Measurements from ENCODE around the gene PRDX2. TPM values are rescaled to one million over a fixed set of nuclear protein-coding genes. Genes with fewer than 3 reads are reported as not detected.

Gene PRDX2
- total and polyA plus RNA-seq, 2 experiments from 2014 or later: 497 to 581 TPM

GRCh38 chr19:12759686-12760085 is 41.9 kb downstream of the PRDX2 start:
- Histone ChIP-seq H3K27ac (no peak overlapping the region), H3K9me3 (ENCODE audit: low read depth) (no peaks in the 10 kb centered on the region), H3K9me2 (replicated peaks; ENCODE audit: insufficient read depth) (no peaks in the 10 kb centered on the region), H3K36me3 (replicated peaks; ENCODE audit: insufficient read depth, low read depth) (no peaks in the 10 kb centered on the region), H3K4me2 (no peak overlapping the region), H2AFZ (no peak overlapping the region), H3K4me3 (no peak overlapping the region), H3K4me1 (ENCODE audit: insufficient read depth) (peaks cover 6% of the 10 kb centered on the region), H3K27me3 (no peaks in the 10 kb centered on the region), H3K79me2 (no peaks in the 10 kb centered on the region), H4K20me1 (ENCODE audit: insufficient read depth, poor library complexity, severe bottlenecking) (no peaks in the 10 kb centered on the region)
- TF ChIP-seq, protein P1, sequence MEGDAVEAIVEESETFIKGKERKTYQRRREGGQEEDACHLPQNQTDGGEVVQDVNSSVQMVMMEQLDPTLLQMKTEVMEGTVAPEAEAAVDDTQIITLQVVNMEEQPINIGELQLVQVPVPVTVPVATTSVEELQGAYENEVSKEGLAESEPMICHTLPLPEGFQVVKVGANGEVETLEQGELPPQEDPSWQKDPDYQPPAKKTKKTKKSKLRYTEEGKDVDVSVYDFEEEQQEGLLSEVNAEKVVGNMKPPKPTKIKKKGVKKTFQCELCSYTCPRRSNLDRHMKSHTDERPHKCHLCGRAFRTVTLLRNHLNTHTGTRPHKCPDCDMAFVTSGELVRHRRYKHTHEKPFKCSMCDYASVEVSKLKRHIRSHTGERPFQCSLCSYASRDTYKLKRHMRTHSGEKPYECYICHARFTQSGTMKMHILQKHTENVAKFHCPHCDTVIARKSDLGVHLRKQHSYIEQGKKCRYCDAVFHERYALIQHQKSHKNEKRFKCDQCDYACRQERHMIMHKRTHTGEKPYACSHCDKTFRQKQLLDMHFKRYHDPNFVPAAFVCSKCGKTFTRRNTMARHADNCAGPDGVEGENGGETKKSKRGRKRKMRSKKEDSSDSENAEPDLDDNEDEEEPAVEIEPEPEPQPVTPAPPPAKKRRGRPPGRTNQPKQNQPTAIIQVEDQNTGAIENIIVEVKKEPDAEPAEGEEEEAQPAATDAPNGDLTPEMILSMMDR (IDR thresholded peaks at IDR 0.05; ENCODE audit: poor library complexity): no peak
- TF ChIP-seq EZH2 (IDR thresholded peaks at IDR 0.05; ENCODE audit: borderline replicate concordance) (no peak), EZH2phosphoT487 (IDR thresholded peaks at IDR 0.05; ENCODE audit: low read depth, severe bottlenecking, unreplicated experiment) (no peak)
- no peak for DNase-seq (ENCODE audit: low spot score)
- WGBS (ENCODE audit: low lambda C conversion rate, missing lambda C conversion rate): 93% methylated on average over 6 of the region's 6 CpGs

GRCh38 chr19:12757544-12758274 is 43.9 kb downstream of the PRDX2 start:
- Histone ChIP-seq H3K4me2 (peak overlapping the region; percentile 88), H3K4me1 (ENCODE audit: insufficient read depth) (peaks cover 6% of the 10 kb centered on the region), H3K79me2 (no peaks in the 10 kb centered on the region), H3K27ac (peak overlapping the region; percentile 12), H3K36me3 (replicated peaks; ENCODE audit: insufficient read depth, low read depth) (no peaks in the 10 kb centered on the region), H3K4me3 (peak overlapping the region; percentile 17), H3K9me3 (ENCODE audit: low read depth) (no peaks in the 10 kb centered on the region), H4K20me1 (ENCODE audit: insufficient read depth, poor library complexity, severe bottlenecking) (no peaks in the 10 kb centered on the region), H3K9me2 (replicated peaks; ENCODE audit: insufficient read depth) (no peaks in the 10 kb centered on the region), H2AFZ (peak overlapping the region; percentile 75), H3K27me3 (peaks cover 3% of the 10 kb centered on the region)
- no peak for TF ChIP-seq EZH2 (IDR thresholded peaks at IDR 0.05; ENCODE audit: borderline replicate concordance)
- TF ChIP-seq, protein P1 (IDR thresholded peaks at IDR 0.05; ENCODE audit: poor library complexity): peak; percentile 99
- WGBS (ENCODE audit: low lambda C conversion rate, missing lambda C conversion rate): 8% methylated on average over 60 of the region's 60 CpGs
- peak; percentile 85 for DNase-seq (ENCODE audit: low spot score)

DNA sequence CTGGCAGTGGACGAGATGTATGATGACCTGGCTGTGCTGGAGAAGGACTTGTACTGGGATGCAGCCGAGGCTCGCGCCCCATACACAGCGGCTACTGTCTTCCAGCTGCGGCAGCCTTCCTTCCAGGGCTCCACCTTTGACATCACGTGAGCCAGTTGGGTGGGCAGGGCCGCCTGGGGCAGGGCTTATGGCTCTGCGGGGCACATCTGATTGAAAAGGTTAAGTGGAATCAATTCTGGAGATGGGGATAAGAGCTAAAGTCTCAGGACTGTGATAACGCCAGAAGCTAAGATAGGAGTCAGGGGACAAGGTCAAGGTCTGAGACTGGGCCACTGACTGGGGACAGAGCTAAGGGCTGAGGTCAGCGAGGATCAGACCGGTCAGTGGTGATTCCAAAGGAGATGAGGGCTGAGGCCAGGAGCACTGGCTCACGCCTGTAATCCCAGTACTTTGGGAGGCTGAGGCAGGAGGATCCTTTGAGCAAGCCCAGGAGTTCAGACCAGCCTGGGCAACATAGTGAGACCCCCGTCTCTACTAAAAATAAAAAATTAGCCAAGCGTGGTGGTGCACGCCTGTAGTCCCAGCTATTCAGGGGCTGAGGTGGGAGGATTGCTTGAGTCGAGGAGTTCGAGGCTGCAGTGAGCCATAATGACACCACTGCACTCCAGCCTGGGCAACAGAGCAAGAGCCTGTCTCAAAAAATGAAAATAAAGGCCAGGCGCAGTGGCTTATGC is 45.3 kb downstream of the PRDX2 start:
- no peak for DNase-seq (ENCODE audit: low spot score)
- WGBS (ENCODE audit: low lambda C conversion rate, missing lambda C conversion rate): 83% methylated on average over 19 of the region's 19 CpGs
- peaks cover 13% of the 10 kb centered on the region for H3K27me3 ChIP-seq

More for the DNA sequence above, 45.3 kb downstream of the PRDX2 start:
- Histone ChIP-seq H3K4me3 (no peak overlapping the region), H3K9me3 (ENCODE audit: low read depth) (no peaks in the 10 kb centered on the region), H3K27ac (no peak overlapping the region), H4K20me1 (ENCODE audit: insufficient read depth, poor library complexity, severe bottlenecking) (no peaks in the 10 kb centered on the region), H3K79me2 (no peaks in the 10 kb centered on the region), H3K4me1 (ENCODE audit: insufficient read depth) (peaks cover 6% of the 10 kb centered on the region), H3K4me2 (no peak overlapping the region), H3K36me3 (replicated peaks; ENCODE audit: insufficient read depth, low read depth) (no peaks in the 10 kb centered on the region), H3K9me2 (replicated peaks; ENCODE audit: insufficient read depth) (no peaks in the 10 kb centered on the region), H2AFZ (no peak overlapping the region)
- TF ChIP-seq, protein P1 (IDR thresholded peaks at IDR 0.05; ENCODE audit: poor library complexity): no peak
- TF ChIP-seq EZH2 (IDR thresholded peaks at IDR 0.05; ENCODE audit: borderline replicate concordance): no peak
- no peak for TF ChIP-seq EZH2phosphoT487 (IDR thresholded peaks at IDR 0.05; ENCODE audit: low read depth, severe bottlenecking, unreplicated experiment)

Data from hepatocyte (in vitro differentiated cells).